GM12878 (cell line): ENCODE results near the gene RSAD2. TPM values are rescaled to one million over a fixed set of nuclear protein-coding genes. Genes with fewer than 3 reads are reported as not detected.
A peak's percentile ranks its signal among the peaks of the same experiment; 100 is the strongest.

Source experiments
- ATAC-seq: fragments of 200-7000 bp; cut with Tn5 transposase; 3 replicates; pipeline ENCODE4 v1.9.1; 2020; ENCODE audit warnings: mild to moderate bottlenecking, moderate library complexity
- BruUV-seq: library from RNA; stranded (reverse); fragments of 400-500 nt; replicated peaks from 2 replicates; lab custom pipeline; 2021; lab: Mats Ljungman, UMichigan
- CTCF ChIA-PET: fragments of 300-600 bp; sonication (Branson Sonifier 250); formaldehyde crosslinking; extraction: SDS; loops from one replicate; lab custom pipeline; 2021; ENCODE audit warnings: inconsistent platforms; lab: Yijun Ruan, JAX
- POLR2A ChIA-PET: fragments of 350-600 bp; formaldehyde crosslinking; extraction: SDS; loops from one replicate; lab custom pipeline; 2021; ENCODE audit warnings: inconsistent platforms; lab: Charles Lee
- RAD21 ChIA-PET: fragments of 300-600 bp; sonication (Branson Sonifier 250); formaldehyde crosslinking; loops from one replicate; lab custom pipeline; 2023; ENCODE audit warnings: antibody characterized with exemption; ENCODE audit not compliant: unreplicated experiment; lab: Charles Lee
- SMC1A ChIA-PET: fragments of 300-600 bp; sonication (Branson Sonifier 250); formaldehyde crosslinking; loops from one replicate; lab custom pipeline; 2023; ENCODE audit not compliant: unreplicated experiment, uncharacterized antibody; lab: Charles Lee
- DNase-seq: peaks from one replicate; pipeline ENCODE4 v3.0.0-alpha.2; 2011; ENCODE audit warnings: low read depth, low spot score
- FAIRE-seq: peaks from 3 replicates; lab custom pipeline; 2011; peaks lifted over from hg19 to GRCh38; lab: Jason Lieb, UNC
- H2AFZ ChIP-seq: 2 replicates; pipeline ENCODE4 v1.6.0; 2011; ENCODE audit warnings: low read depth, low read length, control low read depth; ENCODE audit not compliant: control insufficient read depth
- H3K27ac ChIP-seq: 2 replicates; pipeline ENCODE4 v1.5.1; 2011; ENCODE audit warnings: control low read depth; ENCODE audit not compliant: control insufficient read depth, insufficient read depth
- H3K27me3 ChIP-seq, 2 experiments: replicated peaks in 1 of 2; 2 replicates each; pipeline versions ENCODE4 v1.6.0 to v1.6.1; 2011; ENCODE audit warnings: low read length in 1 of 2; ENCODE audit not compliant: control insufficient read depth in 2 of 2, insufficient read depth in 2 of 2
- H3K36me3 ChIP-seq, 2 experiments: 2 replicates each; pipeline ENCODE4 v1.5.1; 2011; ENCODE audit warnings: low read length in 1 of 2; ENCODE audit not compliant: control insufficient read depth in 2 of 2, insufficient read depth in 2 of 2
- H3K4me1 ChIP-seq: 2 replicates; pipeline ENCODE4 v1.6.1; 2011; ENCODE audit warnings: mild to moderate bottlenecking, low read length, moderate library complexity, mixed read lengths; ENCODE audit not compliant: control insufficient read depth, insufficient read depth
- H3K4me2 ChIP-seq: 2 replicates; pipeline ENCODE4 v1.6.0; 2011; ENCODE audit warnings: control low read depth; ENCODE audit not compliant: control insufficient read depth, insufficient read depth
- H3K4me3 ChIP-seq: fragments of 200-600 bp; sonication (generic); 2 replicates; pipeline ENCODE4 v1.5.1; 2016
- H3K79me2 ChIP-seq: 2 replicates; pipeline ENCODE4 v1.6.0; 2011; ENCODE audit warnings: low read length; ENCODE audit not compliant: control insufficient read depth, insufficient read depth
- H3K9ac ChIP-seq: 2 replicates; pipeline ENCODE4 v1.8.0; 2011; ENCODE audit warnings: low read length, control low read depth, mixed read lengths; ENCODE audit not compliant: control insufficient read depth, insufficient read depth
- H3K9me3 ChIP-seq: replicated peaks from 3 replicates; pipeline ENCODE4 v1.5.1; 2011; ENCODE audit warnings: mild to moderate bottlenecking, low read length; ENCODE audit not compliant: control insufficient read depth, insufficient read depth
- H4K20me1 ChIP-seq: 2 replicates; pipeline ENCODE4 v1.6.0; 2011; ENCODE audit not compliant: control insufficient read depth, insufficient read depth
- JUND ChIP-seq: IDR thresholded peaks from 2 replicates; pipeline ENCODE4 v1.6.1; 2012; ENCODE audit warnings: low read depth, mild to moderate bottlenecking, low read length, improper control_type of control experiment, moderate library complexity
- MXI1 ChIP-seq: fragments of 150-350 bp; IDR thresholded peaks from 2 replicates; pipeline ENCODE4 v1.6.1; 2011; ENCODE audit warnings: low read depth, mild to moderate bottlenecking, inconsistent platforms, low read length, improper control_type of control experiment
- PBX3 ChIP-seq: IDR thresholded peaks from 2 replicates; pipeline ENCODE4 v1.6.1; 2011; ENCODE audit warnings: mild to moderate bottlenecking, low read depth, low read length, moderate library complexity; ENCODE audit not compliant: insufficient replicate concordance
- SIN3A ChIP-seq: IDR thresholded peaks from 2 replicates; pipeline ENCODE4 v1.6.1; 2012; ENCODE audit warnings: low read depth, low read length, improper control_type of control experiment
- TARDBP ChIP-seq: IDR thresholded peaks from 2 replicates; pipeline ENCODE4 v1.6.1; 2016; ENCODE audit warnings: borderline replicate concordance
- USF2 ChIP-seq: IDR thresholded peaks from 2 replicates; pipeline ENCODE4 v1.6.1; 2011; ENCODE audit warnings: low read depth, low read length, improper control_type of control experiment, borderline replicate concordance
- YBX1 ChIP-seq: fragments of 450-650 bp; IDR thresholded peaks from 2 replicates; pipeline ENCODE4 v1.6.1; 2016; ENCODE audit warnings: antibody characterized with exemption
- WGBS: methylation state at CpG from one replicate; pipeline ENCODE4 v1.1.6; 2016; ENCODE audit warnings: low lambda C conversion rate; ENCODE audit not compliant: insufficient replicate concordance, insufficient coverage; ENCODE audit errors: missing lambda C conversion rate; 5-methylcytosine and 5-hydroxymethylcytosine counted together
- in situ Hi-C: fragments of 300-500 bp; cut with MboI; formaldehyde crosslinking; loops from 9 replicates; pipeline ENCODE4 v1.14.3; 2018; ENCODE audit warnings: mixed read lengths
- intact Hi-C: fragments of 100-400 bp; cut with micrococcal nuclease; formaldehyde crosslinking; loops from one replicate; pipeline ENCODE4 v1.14.2; 2022; ENCODE audit not compliant: unreplicated experiment
- polyA plus RNA-seq, 11 experiments: library from polyadenylated mRNA; depleted of rRNA in 4 of 11; unstranded in 6 of 11; stranded (reverse) in 5 of 11; fragments of >200 nt; fragmentation: Nextera tagmentation in 4 of 11; fragmentation: Illumina TruSeq in 1 of 11; extraction: Ambion mirVana in 4 of 11; extraction: Trizol in 1 of 11; gene quantifications; 1 replicate in 1 of 11; 2 replicates in 10 of 11; pipeline versions ENCODE4 v1.2.1 to v1.2.3, GENCODE V29; 2011 to 2016; ENCODE audit warnings: inconsistent platforms in 2 of 11, missing spikeins in 2 of 11, low read depth in 1 of 11
- total RNA-seq, 4 experiments: library from RNA; depleted of rRNA in 3 of 4; stranded (reverse); fragments of >200 nt in 3 of 4; fragmentation: Illumina TruSeq in 1 of 4; extraction: Trizol in 1 of 4; gene quantifications; 2 replicates each; pipeline versions ENCODE4 v1.2.1 to v1.2.3, GENCODE V29; 2013 to 2021
- TF ChIP-seq, protein P1 (sequence below): IDR thresholded peaks from 2 replicates; pipeline ENCODE4 v1.6.1; 2011; ENCODE audit warnings: borderline replicate concordance, low read depth, mild to moderate bottlenecking, moderate library complexity, low read length; ENCODE audit not compliant: insufficient read depth, poor library complexity, severe bottlenecking

RSAD2 gene
- total and polyA plus RNA-seq, 10 of the 15 experiments (the other 5 are each of a cell fraction or from before 2014, with no cell fraction given) = 0.24 to 0.90 (median 0.69) TPM

- TF ChIP-seq PBX3 (no peak), MXI1 (0 out of 2 replicates have a peak, but pooled peaks have one; percentile 13), SIN3A (no peak), YBX1 (no peak)
- TF ChIP-seq, protein P1, sequence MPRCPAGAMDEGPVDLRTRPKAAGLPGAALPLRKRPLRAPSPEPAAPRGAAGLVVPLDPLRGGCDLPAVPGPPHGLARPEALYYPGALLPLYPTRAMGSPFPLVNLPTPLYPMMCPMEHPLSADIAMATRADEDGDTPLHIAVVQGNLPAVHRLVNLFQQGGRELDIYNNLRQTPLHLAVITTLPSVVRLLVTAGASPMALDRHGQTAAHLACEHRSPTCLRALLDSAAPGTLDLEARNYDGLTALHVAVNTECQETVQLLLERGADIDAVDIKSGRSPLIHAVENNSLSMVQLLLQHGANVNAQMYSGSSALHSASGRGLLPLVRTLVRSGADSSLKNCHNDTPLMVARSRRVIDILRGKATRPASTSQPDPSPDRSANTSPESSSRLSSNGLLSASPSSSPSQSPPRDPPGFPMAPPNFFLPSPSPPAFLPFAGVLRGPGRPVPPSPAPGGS = no peak
- TF ChIP-seq, all 136 proteins: peak for 2
Measured at GRCh38 chr2:6917761-6918421, 40.3 kb downstream of the RSAD2 start (continued).

DNA sequence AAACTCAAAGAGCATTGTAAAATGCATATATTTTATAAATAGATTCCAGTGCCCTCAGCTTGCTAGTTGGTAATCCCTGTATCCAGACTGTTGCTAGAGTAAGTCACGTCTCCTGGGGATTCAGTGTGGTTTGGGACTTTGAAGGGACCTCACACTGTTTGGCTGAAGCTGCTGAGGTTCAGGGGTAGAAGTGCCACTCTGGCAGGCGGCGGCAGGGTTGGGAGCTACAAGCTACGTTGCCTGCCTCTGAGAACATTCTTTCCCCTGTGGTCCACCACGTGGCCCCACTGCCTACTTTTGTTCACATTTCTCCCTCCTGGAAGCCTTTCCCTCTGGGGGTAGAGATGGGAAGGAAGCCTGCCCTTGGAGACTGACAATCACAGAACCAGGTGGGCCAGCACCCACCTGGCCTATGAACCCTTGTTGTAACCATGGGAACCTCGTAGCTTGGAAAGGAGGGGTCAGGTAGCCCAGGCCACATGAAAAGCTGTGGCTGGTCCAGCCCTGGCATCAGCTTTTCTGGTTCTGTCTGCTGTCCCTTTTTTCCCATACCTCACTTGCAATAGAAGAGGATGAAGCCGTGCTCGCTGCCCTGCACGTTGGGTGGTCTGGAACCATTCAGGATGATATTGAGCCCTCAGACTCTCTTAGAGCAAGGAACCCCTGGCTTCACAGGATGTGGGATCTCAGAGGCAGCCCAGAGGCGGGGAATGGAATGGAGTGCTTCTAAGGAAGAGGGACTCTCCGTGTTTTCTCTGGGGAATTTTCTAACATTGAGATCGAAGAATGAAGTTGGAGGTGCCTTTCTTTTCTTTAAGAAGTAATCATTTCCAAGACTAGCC lies 42.5 kb downstream of the RSAD2 start:
- Histone ChIP-seq H3K27ac (no peak overlapping the region), H3K4me1 (0 out of 2 replicates have a peak, but pooled peaks cover 5% of the 10 kb centered on the region), H3K9me3 (no peaks in the 10 kb centered on the region), H3K79me2 (no peaks in the 10 kb centered on the region), H2AFZ (no peak overlapping the region), H3K36me3 (no peaks in the 10 kb centered on the region), H3K4me3 (no peak overlapping the region), H3K27me3 (no peaks in the 10 kb centered on the region), H4K20me1 (no peaks in the 10 kb centered on the region), H3K9ac (no peak overlapping the region), H3K4me2 (no peak overlapping the region)
- ChIA-PET POLR2A (interaction anchor here (1.0 to 1.1 kb wide), 2 partner anchors 9 to 12 kb away, joined by 3 to 4 read pairs; no protein-coding TSS in a partner anchor), SMC1A (interaction anchor here (0.7 to 3.3 kb wide), 15 partner anchors 9 to 125 kb away, joined by 3 to 26 read pairs (median 4); no protein-coding TSS in a partner anchor), RAD21 (interaction anchor here (0.9 to 3.9 kb wide), 7 partner anchors 11 to 138 kb away, joined by 3 to 19 read pairs (median 3); no protein-coding TSS in a partner anchor), CTCF (interaction anchor here (0.9 to 4.3 kb wide), 13 partner anchors 9 to 124 kb away, joined by 3 to 52 read pairs (median 8); partner anchors contain the start of gene CMPK2)
- in situ Hi-C loops = no loop called here
- no TSS peak for BruUV-seq
- ATAC-seq = no peak
- intact Hi-C loops = no loop called here
- WGBS = 67% methylated on average over 12 of the region's 12 CpGs
- TF ChIP-seq USF2 = no peak
- no peak for TF ChIP-seq JUND
- no peak for TF ChIP-seq TARDBP
- no peak for FAIRE-seq
- no peak for DNase-seq
